ENCODE data around the gene ZNF205. TPM values are rescaled to one million over a fixed set of nuclear protein-coding genes. Genes with fewer than 3 reads are reported as not detected.

Gene ZNF205
- total and polyA plus RNA-seq, 2 donors (not counting 1 experiment from before 2014, with no cell fraction given) = not detected

- TF ChIP-seq CTCF (IDR thresholded peaks at IDR 0.05) = peak; percentile 59
- TF ChIP-seq EZH2 (IDR thresholded peaks at IDR 0.05; ENCODE audit: borderline replicate concordance, insufficient read depth, low read depth, low read length, poor library complexity, severe bottlenecking) = no peak
- Histone ChIP-seq H2AFZ (ENCODE audit: insufficient read depth, low read depth, low read length, poor library complexity, severe bottlenecking) (no peak overlapping the region), H3K4me3 (ENCODE audit: control extremely low read depth in 1 of 5, extremely low read depth in 1 of 5, insufficient read depth in 1 of 5, low read depth in 2 of 5, low read length in 4 of 5) (no peak overlapping the region), H3K4me2 (replicated peaks; ENCODE audit: low read depth, low read length, poor library complexity, severe bottlenecking) (peak overlapping the region; percentile 57), H3K79me2 (ENCODE audit: control insufficient read depth, insufficient read depth, low read length) (no peaks in the 10 kb centered on the region), H3K27ac (ENCODE audit: low read length in 2 of 2) (peak overlapping the region in 1 of 2 donors; percentile 12), H3K27me3 (replicated peaks in 1 of 4; ENCODE audit: control extremely low read depth in 1 of 4, control insufficient read depth in 3 of 4, insufficient read depth in 4 of 4, low read length in 3 of 4) (no peaks in the 10 kb centered on the region), H4K20me1 (ENCODE audit: control insufficient read depth, insufficient read depth, low read length, poor library complexity, severe bottlenecking) (no peaks in the 10 kb centered on the region), H3K4me1 (ENCODE audit: control insufficient read depth in 2 of 2, insufficient read depth in 2 of 2, low read length in 2 of 2) (peaks cover 13 to 26% of the 10 kb centered on the region in 2 donors), H3K36me3 (replicated peaks in 1 of 2; ENCODE audit: control extremely low read depth in 1 of 2, control insufficient read depth in 1 of 2, extremely low read depth in 1 of 2, insufficient read depth in 2 of 2, low read length in 1 of 2) (no peaks in the 10 kb centered on the region), H3K9ac (ENCODE audit: low read length) (no peak overlapping the region), H3K9me3 (ENCODE audit: control extremely low read depth in 1 of 3, control insufficient read depth in 2 of 3, insufficient read depth in 1 of 3, low read length in 2 of 3) (peaks cover 0 to 4% (median 0%) of the 10 kb centered on the region in 3 donors)
- DNase-seq (peak; percentile 86), ATAC-seq (ENCODE audit: low read depth) (peak; percentile 79)
- Mint-ChIP-seq H3K27ac (peak overlapping the region; percentile 47), H3K27me3 (no peaks in the 10 kb centered on the region), H3K4me3 (no peak overlapping the region), H3K9me3 (ENCODE audit: insufficient read depth) (no peaks in the 10 kb centered on the region), H3K4me1 (peaks cover 26% of the 10 kb centered on the region)
- ChIA-PET POLR2A (interaction anchor here (0.6 to 0.7 kb wide), 3 partner anchors 8 to 223 kb away, joined by 3 to 16 read pairs (median 4); no protein-coding TSS in a partner anchor), CTCF (interaction anchor here (0.6 to 12.2 kb wide), 18 partner anchors 17 to 1471 kb away, joined by 3 to 238 read pairs (median 4); partner anchors contain the start of gene ZNF213)
- 0% methylated on average over 1 of the region's 4 CpGs for WGBS (ENCODE audit: insufficient coverage)
- intact Hi-C loops (cut with micrococcal nuclease) = loop anchor here (1.0 to 2.0 kb wide), 4 partner anchors 19 to 70 kb away; no protein-coding TSS in a partner anchor
These were observed 16.5 kb upstream of the ZNF205 start for GRCh38 chr16:3095869-3096268.

- 92% methylated on average over 4 of the region's 6 CpGs for WGBS (ENCODE audit: insufficient coverage)
- peaks cover 31% of the 10 kb centered on the region for H3K4me1 Mint-ChIP-seq
- no peaks in the 10 kb centered on the region for H3K27me3 ChIP-seq (replicated peaks in 1 of 4; ENCODE audit: control extremely low read depth in 1 of 4, control insufficient read depth in 3 of 4, insufficient read depth in 4 of 4, low read length in 3 of 4)
- no peaks in the 10 kb centered on the region for H3K79me2 ChIP-seq (ENCODE audit: control insufficient read depth, insufficient read depth, low read length)
- DNase-seq (no peak), ATAC-seq (ENCODE audit: low read depth) (no peak)
- no peaks in the 10 kb centered on the region for H4K20me1 ChIP-seq (ENCODE audit: control insufficient read depth, insufficient read depth, low read length, poor library complexity, severe bottlenecking)
- intact Hi-C loops (cut with micrococcal nuclease) = loop anchor here (1.0 to 2.0 kb wide), 4 partner anchors 20 to 70 kb away; no protein-coding TSS in a partner anchor
- POLR2A ChIA-PET = interaction anchor here (0.6 to 0.7 kb wide), 2 partner anchors 8 to 25 kb away, joined by 3 to 5 read pairs; no protein-coding TSS in a partner anchor
- peaks cover 0 to 4% (median 0%) of the 10 kb centered on the region in 3 donors for H3K9me3 ChIP-seq (ENCODE audit: control extremely low read depth in 1 of 3, control insufficient read depth in 2 of 3, insufficient read depth in 1 of 3, low read length in 2 of 3)
- no peak overlapping the region for H3K4me3 Mint-ChIP-seq
- H3K4me3 ChIP-seq (ENCODE audit: control extremely low read depth in 1 of 5, extremely low read depth in 1 of 5, insufficient read depth in 1 of 5, low read depth in 2 of 5, low read length in 4 of 5) = no peak overlapping the region
- H3K4me2 ChIP-seq (replicated peaks; ENCODE audit: low read depth, low read length, poor library complexity, severe bottlenecking) = peak overlapping the region; percentile 57
- no peak overlapping the region for H3K9ac ChIP-seq (ENCODE audit: low read length)
- TF ChIP-seq EZH2 (IDR thresholded peaks at IDR 0.05; ENCODE audit: borderline replicate concordance, insufficient read depth, low read depth, low read length, poor library complexity, severe bottlenecking) (no peak), CTCF (IDR thresholded peaks at IDR 0.05) (no peak)
- CTCF ChIA-PET = interaction anchor here (0.7 to 12.2 kb wide), 15 partner anchors 16 to 1731 kb away, joined by 3 to 238 read pairs (median 4); partner anchors contain the start of gene ZNF213
- no peaks in the 10 kb centered on the region for H3K27me3 Mint-ChIP-seq
- no peak overlapping the region for H2AFZ ChIP-seq (ENCODE audit: insufficient read depth, low read depth, low read length, poor library complexity, severe bottlenecking)
- no peaks in the 10 kb centered on the region for H3K36me3 ChIP-seq (replicated peaks in 1 of 2; ENCODE audit: control extremely low read depth in 1 of 2, control insufficient read depth in 1 of 2, extremely low read depth in 1 of 2, insufficient read depth in 2 of 2, low read length in 1 of 2)
- peak overlapping the region in 1 of 2 donors; percentile 12 for H3K27ac ChIP-seq (ENCODE audit: low read length in 2 of 2)
- no peak overlapping the region for H3K27ac Mint-ChIP-seq
- H3K4me1 ChIP-seq (ENCODE audit: control insufficient read depth in 2 of 2, insufficient read depth in 2 of 2, low read length in 2 of 2) = peaks cover 18 to 31% of the 10 kb centered on the region in 2 donors
- H3K9me3 Mint-ChIP-seq (ENCODE audit: insufficient read depth) = no peaks in the 10 kb centered on the region
These were observed 16.0 kb upstream of the ZNF205 start for GRCh38 chr16:3096362-3096761.

All from B cell (primary cell).